Myocyte (in vitro differentiated cells): Measurements from ENCODE around the gene DCAF5. TPM values are rescaled to one million over a fixed set of nuclear protein-coding genes. Genes with fewer than 3 reads are reported as not detected.
"Not testable (repeated sequence)": the region's sequence is repeated elsewhere in the genome, so short reads cannot be mapped to it uniquely, and the experiment has no call there.

ENCODE experiments used
- DNase-seq: peaks from one replicate; pipeline ENCODE4 v3.0.0-alpha.2; 2012; ENCODE audit warnings: low read depth
- polyA plus RNA-seq: library from polyadenylated mRNA; unstranded; fragments of >200 nt; gene quantifications from one replicate; pipeline ENCODE4 v1.2.1, GENCODE V29; 2012; ENCODE audit warnings: missing spikeins
- total RNA-seq: library from RNA; depleted of rRNA; stranded (reverse); fragments of >200 nt; gene quantifications from 2 replicates; pipeline ENCODE4 v1.2.3, GENCODE V29; 2014

DCAF5 gene
- total RNA-seq = 41.6 and 41.8 TPM in 2 replicates
- polyA plus RNA-seq = 38.8 TPM

GRCh38 chr14:69152902-69153151 lies at the start of gene DCAF5:
TSS of gene DCAF5 (minus strand) at chr14:69153119. CDS start at chr14:69152978, 141 bp downstream.
- DNase-seq = no peak

GRCh38 chr14:69199786-69200185 lies 46.9 kb upstream of the DCAF5 start:
- DNase-seq = no peak

DNA sequence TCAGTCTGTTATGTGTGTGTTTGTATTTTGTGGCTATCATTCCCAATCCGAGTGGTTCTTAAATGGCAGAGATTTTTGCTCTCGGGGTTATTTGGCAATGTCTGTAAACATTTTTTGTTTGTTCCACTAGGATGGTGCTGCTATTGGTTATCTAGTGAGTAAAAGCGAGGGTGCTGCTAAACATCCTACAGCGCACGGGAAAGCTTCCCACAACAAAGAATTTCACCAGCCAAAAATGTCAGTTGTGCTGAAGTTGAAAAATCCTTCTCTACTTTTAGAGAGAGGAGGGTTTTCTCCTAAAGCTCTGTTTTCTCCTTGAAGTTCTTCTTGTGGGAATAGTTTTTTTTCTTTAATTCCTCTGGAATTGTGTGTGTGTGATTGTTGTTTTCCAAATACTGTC lies 40.8 kb upstream of the DCAF5 start:
- DNase-seq = no peak

DNA sequence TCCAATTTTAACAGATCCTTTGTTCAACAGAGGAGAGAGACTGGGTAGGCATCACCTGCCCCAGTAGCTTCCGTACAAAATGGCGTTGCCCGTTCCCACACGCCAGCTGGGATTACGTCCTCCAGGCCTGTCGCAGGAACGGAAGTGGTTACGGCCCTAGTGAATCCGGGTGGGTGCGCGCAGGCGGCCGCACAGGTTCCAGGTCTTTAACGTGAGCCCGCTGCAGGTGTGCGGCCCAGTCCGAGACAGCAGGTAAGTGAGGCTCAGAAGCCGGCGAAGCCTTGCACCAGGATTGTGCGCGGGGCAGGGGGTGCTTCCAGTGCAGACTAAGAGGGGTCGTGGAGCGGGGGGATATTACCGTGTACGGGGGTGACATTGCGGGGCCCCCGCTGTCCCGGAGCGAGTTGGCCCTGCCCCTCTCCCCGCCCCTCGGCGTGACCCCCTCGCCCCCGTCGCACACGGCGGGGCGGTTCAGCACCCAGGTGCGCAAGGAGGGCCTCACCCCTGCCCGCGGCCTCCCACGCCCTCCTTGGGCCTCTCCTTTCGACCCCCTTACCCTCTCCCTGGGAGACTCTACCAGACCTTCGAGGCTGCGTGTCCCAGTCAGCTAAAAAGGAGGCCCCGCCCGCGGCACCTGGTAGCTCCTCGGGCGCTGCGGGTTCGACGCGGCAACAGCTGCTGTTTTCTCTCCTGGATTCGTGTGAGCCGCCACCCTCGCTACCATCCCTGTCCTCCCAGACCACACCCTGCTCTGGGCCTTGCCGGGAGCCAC lies 38.6 kb upstream of the DCAF5 start, which contains the start of gene EXD2:
TSS of gene EXD2 (plus strand) at position 159 of the 772 bp plus-strand sequence. CDS start 17,973 bp downstream, outside the sequence.
- peak; percentile 90 for DNase-seq

GRCh38 chr14:69190191-69190590 lies 37.3 kb upstream of the DCAF5 start:
- DNase-seq = no peak

DNA sequence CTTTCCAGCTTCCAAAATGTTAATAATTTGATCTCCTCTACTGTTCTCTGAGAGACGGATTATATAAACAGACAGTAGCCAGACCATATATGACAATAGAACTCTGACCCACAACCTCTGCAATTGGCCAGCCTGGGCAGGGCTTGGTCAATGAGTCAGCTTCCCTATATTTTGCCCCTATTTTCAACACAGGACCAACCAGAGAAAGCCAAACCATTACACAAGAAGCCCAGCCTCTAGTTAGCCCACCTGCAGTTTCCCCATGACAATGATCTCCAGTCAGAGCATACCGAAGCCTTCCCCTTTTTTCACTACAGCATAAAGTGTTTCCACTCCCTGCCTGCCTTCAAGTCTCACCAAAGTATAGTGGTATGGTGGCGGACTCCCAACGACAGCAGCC lies 30.8 kb upstream of the DCAF5 start:
- no peak for DNase-seq

- not testable (repeated sequence) for DNase-seq
Measured at GRCh38 chr14:69182580-69182979, 29.7 kb upstream of the DCAF5 start.

GRCh38 chr14:69181491-69181890 lies 28.6 kb upstream of the DCAF5 start:
- DNase-seq = no peak

DNA sequence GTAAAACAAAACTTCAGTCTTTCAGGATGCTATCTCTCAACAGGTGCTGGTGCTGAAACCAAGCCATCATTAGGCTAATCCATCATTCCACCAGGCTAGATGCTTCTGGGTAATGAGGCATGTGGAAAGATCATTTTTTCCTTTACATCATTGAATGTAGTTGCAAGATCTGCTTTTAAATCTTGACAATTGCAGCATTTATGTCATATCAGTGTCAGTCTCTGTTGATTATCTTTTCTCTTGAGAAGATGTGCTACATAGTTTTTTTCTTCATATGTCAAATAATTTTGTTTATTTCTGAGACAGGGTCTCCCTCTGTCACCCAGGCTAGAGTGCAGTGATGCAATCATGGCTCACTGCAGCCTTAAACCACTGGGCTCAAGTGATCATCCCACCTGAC lies 22.2 kb upstream of the DCAF5 start:
- DNase-seq = no peak

- DNase-seq = no peak
Measured at GRCh38 chr14:69171569-69171968, 18.6 kb upstream of the DCAF5 start.

DNA sequence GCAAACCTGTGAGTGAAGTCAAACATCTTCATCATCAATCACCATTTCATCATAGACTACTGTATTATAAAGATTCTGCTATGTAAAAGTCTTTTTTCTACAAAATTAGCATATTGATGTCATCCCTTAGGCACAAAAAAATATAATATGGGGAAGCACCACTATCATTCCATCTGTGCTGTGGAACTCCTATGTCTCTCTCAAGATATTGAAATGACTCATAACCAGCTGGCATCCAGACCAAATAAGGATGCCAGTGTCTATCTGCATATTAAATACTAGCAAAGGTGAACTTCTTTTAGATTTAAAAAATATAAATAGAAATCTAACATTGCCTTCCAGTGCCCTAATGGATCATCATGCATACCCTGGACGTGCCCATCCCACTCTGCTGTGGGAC lies 17.9 kb upstream of the DCAF5 start:
- peak; percentile 52 for DNase-seq

DNA sequence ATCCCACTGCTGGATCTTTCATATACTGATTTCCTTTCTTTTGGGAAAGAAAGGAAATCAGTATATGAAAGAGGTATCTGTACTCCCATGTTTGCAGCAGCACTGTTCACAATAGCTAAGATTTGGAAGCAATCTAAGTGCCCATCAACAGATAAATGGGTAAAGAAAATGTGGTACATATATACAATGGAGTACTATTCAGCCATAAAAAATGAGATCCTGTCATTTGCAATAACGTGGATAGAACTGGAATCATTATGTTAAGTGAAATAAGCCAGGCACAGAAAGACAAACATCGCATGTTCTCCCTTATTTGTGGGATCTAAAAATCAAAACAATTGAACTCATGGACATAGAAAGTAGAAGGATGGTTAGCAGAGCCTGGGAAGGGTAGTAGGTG lies 12.9 kb upstream of the DCAF5 start:
- not testable (repeated sequence) for DNase-seq

DNA sequence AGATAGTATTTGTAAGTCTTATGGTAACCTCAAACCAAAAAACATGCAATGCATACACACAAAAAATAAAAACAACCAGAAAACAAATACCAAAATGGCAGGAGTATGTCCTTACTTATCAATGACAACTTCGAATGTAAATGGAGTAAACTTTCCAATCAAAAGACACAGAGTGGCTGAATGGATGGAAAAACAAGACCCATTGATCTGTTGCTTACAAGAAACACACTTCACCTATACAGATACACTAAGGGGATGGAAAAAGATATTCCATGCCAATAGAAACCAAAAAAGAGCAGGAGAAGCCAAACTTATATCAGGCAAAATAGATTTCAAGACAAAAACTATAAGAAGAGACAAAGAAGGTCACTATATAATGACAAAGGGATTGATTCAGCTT lies 8.7 kb upstream of the DCAF5 start:
- DNase-seq = no peak

DNA sequence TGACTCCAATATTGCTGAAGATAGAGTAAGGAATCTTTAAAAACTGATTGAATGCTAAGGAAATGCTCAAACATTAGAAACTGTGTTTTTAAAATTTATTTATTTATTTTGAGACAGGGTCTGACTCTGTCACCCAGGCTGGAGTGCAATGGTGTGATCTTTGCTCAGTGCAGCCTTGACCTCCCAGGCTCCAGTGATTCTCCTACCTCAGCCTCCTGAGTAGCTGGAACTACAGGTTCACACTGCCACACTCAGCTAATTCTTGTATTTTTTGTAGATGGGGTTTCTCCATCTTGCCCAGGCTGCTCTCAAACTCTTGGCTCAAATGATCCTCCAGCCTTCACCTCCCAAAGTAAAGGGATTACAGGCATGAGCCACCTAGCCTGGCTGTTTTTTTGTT lies 3.3 kb upstream of the DCAF5 start:
- DNase-seq = no peak

GRCh38 chr14:69154779-69155178 lies 1.9 kb upstream of the DCAF5 start:
- no peak for DNase-seq

DNA sequence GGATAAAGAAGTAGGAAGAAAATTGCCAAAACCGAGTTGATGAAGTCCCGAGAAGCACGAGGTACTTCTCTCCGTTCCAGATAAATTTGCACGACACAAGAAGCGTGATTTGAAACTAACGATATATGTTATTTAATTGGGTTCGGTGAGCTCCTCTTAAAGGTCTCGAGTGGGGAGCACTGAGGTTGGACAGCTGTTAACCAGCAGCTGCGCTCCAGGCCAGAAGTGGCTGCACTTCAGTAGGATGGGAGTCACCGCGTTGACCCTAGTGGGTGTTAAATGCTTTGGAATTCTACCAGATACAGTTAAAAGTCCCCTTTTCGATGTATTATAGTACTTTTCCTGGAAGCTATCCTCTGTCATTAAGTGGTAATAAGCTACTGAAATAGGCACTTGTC lies 953 bp upstream of the DCAF5 start:
- peak; percentile 72 for DNase-seq

GRCh38 chr14:69153152-69153872 lies 393 bp upstream of the DCAF5 start:
- DNase-seq = peak; percentile 95

DNA sequence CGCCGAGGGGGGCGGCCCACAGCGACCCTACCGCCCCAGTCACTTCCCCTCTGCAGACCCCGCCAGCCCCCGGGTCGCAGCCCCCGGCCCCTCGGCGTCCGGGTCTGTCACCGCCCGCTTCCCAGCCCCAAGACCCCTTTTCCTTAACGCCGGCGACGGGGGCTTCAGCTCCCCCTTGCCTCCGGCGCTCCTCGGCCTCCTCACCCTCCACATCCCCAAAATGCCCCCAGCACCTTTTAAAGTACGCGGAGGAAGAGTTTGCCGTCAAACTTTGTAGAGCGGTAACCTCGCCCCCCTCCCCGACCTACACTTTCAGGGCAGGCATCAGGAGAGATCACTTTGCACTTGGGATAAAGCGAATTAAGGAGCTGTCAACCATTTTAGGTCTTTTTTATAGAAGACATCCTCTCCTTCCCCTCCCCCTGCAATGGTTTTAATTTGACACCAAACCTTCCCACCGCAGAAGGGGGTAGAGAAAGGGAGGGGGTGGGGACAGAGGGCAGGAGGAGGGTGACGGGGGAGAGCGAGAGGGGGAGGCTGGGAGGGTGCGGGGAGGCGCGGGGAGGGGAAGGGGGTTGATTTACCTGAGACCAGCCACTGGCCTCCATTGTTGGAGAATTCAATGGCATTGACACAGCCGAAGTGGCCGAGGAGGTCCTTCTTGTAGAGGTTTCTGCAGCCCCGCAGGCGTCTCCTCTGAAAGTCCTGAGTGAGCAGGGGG lies 578 bp downstream of the DCAF5 start:
- DNase-seq = peak; percentile 80

- peak; percentile 81 for DNase-seq
Measured at GRCh38 chr14:69151458-69152180, 1.3 kb downstream of the DCAF5 start.

- no peak for DNase-seq
Measured at GRCh38 chr14:69149461-69150244, 3.3 kb downstream of the DCAF5 start.

DNA sequence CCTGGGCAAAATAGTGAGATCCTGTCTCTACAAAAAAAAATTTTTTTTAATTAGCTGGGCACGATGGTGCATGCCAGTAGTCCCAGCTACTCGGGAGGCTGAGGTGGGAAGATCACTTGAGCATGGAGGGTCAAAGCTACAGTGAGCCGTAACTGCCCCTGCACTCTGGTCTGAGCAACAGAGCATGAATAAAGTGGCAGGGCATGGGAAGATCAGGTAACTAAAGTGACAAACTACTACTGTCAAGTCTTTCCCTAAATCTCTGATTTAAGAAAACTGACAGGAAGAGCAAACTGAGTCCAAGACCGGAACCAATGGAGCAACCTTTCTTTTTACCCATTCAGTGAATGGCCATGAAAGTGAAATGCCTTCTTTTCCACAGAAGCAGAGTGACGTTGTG lies 10.8 kb downstream of the DCAF5 start:
- no peak for DNase-seq
